T-helper 1 cell (primary cell): ENCODE data around the gene OVAAL.

Source experiments
- DNase-seq, 5 donors: peaks; one replicate each; pipeline ENCODE4 v3.0.0-alpha.2; 2012 to 2020

Gene OVAAL

GRCh38 chr1:180609643-180610555 is 51.1 kb downstream of the OVAAL start:
- DNase-seq = no peak

GRCh38 chr1:180610556-180611015 is 51.8 kb downstream of the OVAAL start:
- no peak for DNase-seq

GRCh38 chr1:180611016-180611930 is 52.5 kb downstream of the OVAAL start:
- DNase-seq = no peak

GRCh38 chr1:180612632-180613031 is 53.9 kb downstream of the OVAAL start:
- DNase-seq = no peak

GRCh38 chr1:180614730-180615129 is 56.0 kb downstream of the OVAAL start:
- DNase-seq = no peak

GRCh38 chr1:180615493-180616290 is 56.9 kb downstream of the OVAAL start:
- DNase-seq = no peak
